COLO668 (cell line): ENCODE data around the gene NHLRC4.
A peak's percentile ranks its signal among the peaks of the same experiment; 100 is the strongest.

Source experiments
- DNase-seq: peaks from one replicate; lab custom pipeline; 2025; ENCODE audit not compliant: unreplicated experiment; lab: John Stamatoyannopoulos, UW

Gene NHLRC4

DNA sequence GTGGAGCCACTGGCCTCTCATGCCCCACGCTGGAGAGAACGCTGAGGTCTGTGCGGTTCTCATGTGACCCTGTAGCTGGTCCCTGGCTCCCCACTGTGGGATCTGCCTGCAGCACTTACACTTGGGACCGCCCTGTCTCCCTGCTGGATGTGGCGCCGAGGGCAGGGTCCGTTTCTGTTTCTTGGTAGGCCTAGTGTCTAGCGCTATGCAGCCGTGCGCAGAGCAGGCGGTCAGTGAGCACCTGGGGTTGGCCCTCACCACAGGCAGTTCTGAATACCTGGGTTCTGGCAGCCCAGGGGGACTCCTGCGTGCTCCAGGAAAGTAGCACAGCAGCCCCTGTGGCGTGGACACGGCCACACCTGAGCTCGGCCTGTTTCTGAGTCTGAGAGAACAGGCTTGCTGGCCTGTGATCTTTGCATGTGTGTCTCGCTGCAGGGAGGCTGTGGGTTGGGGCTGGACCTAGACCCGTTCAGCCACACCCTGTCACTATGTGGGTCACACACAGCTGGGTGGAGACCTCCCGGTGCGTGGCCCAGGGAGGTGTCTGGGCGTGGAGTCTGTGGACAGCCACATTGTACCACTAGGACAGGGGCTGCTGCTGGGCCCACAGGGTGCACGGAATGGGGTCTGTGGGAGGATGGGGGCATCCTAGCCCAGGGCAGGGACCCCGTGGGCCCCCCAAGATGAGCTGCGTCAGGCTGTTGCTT is 36.5 kb upstream of the NHLRC4 start:
- DNase-seq: no peak

DNA sequence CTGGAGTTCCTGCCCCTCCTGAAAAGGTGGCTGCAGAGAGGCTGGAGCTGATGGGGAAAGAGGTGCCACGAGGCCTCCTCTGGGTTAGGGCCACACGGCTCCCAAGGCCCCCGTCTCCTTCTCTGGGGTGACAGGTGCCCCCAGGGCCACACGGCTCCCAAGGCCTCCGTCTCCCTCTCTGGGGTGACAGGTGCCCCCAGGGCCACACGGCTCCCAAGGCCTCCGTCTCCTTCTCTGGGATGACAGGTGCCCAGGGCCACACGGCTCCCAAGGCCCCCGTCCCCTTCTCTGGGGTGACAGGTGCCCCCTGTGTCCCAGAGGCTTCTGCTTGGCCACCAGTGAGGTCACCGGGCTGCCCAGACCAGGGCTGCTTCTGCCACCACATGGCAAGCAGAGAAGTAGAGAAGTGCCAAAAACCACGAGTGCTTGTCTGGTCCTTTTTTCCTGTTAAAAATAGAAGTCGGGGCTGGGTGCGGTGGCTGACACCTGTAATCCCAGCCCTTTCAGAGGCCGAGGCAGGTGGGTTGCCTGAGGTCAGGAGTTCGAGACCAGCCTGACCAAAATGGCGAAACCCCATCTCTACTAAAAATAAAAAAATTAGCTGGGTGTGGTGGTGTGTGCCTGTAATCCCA is 35.2 kb upstream of the NHLRC4 start:
- DNase-seq: no peak

DNA sequence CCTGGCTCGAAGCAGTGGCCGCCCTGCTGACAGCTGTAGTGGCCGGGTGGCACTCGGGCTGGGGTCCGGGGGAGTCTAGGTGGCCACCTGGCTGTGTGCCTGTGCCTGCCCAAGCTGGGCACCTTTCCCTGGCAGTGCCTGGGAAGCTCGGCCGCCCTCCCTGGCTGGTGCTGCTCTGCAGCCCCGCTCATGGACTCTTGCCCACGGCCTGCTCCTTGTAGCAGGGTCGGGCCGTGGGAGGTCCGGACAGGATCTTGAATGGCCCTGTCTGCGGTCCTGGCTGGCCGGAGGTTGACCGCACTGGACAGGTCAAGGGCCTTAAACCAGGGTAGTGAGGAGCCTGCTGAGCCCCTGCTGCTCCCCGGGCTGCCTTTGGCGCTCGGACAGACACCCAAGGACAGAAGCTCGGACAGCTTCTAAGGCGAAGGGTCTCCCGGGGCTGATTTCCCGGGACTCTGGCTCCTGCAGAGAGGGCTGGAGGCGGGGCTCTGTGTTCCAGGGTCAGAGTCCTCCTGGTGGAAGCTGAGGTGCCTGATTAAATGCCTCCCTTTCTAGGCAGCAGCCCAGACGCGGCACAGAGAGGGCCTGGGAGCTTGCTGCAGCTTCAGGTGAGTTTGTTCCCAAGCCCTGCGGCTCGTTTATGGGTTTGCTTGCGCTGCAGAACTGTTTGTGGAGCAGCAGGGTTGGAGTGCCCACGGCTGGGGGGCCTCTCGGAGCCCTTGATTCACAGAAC is 33.2 kb upstream of the NHLRC4 start:
- DNase-seq: peak; percentile 43

DNA sequence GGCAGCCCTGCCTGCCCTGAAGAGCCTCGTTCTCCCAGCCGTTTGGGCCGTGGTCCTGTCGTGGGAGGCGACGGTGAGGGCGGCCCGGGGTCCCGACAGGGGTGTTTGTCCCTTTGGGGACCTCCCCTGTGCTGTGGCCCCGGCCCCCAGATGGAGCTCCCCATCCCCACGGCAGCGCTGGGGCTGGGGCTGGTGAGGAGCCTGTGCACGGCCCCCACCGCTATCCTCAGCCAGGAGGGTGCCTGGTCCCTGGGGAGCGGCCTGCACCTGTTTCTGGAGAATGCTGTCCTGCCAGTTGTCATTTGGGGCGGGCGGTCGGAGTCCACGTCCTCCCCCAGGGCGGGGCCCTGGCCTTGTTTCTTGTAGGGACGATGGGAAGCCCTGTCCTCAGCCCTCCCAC is 32.7 kb upstream of the NHLRC4 start:
- DNase-seq: peak; percentile 31

DNA sequence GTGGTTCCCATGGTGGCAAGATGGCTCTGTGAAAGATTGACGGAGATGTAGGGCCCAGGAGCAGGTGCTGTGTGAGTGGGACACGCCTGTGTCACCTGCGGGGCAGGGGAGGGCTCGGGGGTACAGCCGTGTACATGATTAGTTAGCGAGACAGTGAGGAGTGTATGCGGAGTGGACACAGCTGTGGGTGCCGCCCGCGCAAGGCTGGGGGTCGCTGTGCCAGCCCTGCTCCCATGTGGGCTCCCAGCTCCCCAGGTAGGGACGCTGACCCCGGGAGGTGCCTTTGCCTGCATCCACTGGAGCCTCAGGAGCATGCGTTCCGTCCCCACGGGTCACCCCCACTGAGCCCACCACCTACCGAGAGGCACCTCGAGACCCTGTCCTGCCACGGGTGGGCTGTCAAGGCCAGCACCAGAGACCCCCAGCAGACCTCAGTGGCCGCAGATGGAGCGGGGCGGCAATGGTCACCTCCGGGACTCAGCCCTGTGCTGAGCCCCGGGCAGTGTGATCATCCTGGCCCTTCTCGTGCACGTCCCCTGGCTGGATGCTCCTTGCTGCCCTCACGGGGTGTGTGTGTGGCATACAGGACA is 31.9 kb upstream of the NHLRC4 start:
- DNase-seq: no peak

DNA sequence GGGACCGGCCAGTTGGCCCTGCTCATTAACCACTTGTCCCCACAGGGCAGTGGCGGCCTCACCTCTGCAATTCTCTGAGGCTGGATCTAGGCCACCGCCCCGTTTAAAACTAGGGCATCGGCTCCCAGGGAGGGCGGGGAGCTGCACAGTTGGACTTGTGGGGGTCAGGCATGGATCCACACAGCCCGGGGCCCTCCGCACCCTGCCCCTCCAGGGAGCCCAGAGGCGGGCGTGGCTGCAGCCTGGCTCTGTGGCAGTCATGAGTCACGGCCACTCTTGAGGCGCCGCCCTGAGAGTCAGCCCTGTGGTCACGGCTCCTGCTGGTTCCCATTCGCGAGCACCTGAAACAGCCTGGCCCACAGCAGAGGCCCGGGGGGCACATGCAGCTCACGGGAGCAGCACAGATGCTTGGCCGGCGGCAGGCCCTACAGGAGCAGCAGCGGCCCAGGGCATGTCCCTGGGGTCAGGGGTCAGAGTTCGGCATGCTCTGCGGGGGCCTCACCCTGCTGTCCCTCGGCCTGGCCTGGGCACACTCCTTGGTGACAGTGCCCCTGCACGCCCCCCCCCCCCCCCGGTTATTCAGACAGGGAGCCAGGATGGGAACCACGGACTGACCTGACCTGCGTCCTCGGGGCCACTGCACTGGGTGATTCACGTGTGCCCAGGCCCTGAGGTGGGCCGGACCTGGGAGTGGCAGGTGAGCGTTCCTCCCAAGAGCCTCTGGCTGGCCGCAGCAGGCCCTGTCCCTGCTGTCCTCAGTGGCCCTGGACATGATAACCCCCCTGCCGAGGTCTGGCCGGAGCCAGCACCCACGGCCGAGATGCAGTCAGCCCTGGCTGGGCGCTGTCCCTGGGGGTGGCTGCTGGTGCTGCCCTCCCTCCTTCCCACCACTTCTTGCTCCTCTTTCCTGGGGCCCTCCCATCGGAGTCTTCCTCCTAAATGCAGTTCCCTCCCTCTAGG is 31.1 kb upstream of the NHLRC4 start:
- peak; percentile 69 for DNase-seq

DNA sequence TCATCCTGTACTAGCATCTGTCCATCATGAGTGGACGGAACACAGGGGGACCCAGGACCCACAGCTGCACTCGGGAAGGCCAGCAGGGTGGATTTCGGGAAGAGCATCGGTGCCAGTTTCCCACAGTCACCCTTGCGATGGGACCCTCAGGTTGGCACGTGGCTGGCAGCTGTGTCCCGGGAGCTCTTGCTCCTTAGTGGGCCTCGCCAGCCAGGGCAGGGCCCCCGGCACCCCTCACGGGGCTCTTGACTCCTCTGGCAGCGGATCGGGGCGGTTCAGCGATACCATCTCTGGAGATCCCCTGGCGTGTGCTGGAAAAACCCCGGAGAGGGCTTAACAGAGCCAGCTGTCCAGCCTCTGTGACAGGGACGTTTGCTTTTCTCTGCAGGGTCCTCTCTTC is 30.1 kb upstream of the NHLRC4 start:
- no peak for DNase-seq

DNA sequence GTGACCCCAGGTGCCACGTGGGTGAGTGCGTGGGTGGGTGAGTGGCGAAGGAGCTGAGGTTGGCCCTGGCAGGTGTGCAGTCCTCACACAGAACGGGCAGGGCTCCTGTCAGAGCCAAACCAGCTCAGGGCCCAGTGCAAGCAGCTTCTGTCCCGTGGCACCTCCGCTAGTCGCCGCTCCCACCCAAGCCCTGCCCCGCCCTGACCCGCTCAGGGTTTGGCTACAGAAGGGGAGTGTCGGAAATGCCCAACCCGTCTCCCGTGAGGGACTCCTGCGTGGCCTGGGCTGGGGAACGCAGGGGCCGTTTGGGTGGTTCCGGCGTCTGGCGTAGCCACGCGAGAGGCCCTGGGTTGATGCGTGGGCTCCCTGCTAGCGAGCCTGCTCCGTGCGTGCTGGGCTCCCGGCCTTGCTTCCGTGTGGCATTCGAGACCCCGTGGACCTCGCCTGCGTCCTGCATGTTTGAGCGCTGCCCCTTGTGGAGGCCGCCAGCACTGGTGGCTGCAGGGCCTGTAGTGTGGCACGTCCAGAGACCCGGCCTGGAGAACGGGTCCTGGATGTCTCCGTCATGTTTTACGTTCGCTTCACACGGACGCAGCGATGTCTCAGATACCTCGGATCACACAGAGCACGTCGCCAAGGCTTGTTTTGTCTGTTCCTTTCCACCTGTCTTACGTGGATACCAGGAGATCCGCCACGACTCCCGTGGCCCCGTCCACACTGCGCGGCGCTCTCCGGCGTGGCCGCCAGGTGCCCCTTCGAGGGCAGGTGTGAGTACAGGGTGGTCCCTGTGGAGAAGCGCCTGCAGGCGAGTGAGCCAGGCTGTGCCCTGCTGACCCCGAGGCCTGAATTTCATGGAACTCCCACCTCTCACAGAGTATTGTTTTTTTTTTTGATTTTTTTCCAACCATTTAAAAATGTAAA is 29.1 kb upstream of the NHLRC4 start:
- DNase-seq: no peak

DNA sequence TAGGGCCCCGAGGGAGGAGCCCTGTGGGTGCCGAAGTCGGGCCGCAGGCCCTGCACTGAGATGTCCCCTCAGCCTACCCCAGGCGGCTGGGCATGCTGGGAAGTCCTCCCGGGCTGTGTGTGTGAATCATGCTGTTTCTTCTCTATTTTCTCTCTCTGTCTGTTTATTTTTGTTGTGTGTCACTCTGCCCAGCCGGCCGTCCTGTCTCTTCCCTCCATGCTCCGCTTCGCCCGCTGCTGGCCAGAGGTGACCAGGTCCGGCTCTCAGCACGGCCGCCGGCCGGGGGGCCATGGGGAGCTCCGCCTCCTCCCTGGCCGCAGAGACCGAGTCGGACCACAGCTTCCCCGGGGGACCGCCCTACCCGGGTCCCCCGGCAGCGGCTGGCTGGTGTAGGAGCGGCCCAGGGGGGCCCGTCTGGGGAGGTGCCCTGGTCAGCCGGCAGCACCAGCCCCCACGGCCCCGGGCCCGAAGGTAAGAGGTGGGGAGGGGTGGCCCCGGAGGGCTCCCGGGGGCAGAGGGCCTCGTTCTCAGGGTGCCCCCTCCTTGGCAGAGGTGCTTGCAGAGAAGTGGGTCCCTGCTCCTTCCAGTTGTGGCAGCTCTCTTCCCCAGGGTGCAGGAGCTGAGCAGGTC is 26.8 kb upstream of the NHLRC4 start:
- no peak for DNase-seq

DNA sequence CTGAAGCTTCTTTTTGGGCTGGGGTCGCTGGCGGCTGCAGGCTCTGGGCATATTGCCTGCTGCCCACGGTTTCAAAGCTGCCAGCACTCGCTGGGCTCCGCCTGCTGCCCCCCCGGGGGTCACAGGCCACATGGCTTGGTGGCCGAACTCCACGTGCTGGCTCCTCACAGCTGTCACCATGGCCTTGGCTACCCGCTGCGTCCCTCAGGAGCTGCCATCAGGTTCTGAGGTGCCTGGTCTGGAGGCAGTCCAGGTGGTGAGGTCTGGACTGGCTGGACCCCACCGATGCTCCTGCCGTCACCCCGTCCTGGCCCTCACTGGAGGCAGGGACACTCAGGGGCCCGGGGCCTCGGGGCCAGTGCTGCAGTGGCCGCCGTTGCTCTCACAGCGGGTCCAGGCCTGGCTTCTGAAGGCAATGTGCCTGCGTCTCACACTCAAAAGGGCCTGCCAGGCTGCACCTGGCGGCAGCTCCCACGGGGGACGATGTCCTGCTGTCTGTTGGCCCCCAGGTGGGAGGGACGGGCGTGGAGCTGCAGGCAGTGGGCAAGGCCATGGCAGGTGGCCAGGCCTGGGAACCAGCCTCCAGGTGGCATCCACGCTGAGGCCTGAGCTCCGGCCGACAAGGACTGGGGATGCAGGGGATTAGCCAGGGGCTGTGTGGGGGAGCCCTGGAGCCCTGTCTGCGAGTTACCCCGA is 26.0 kb upstream of the NHLRC4 start:
- DNase-seq: no peak

DNA sequence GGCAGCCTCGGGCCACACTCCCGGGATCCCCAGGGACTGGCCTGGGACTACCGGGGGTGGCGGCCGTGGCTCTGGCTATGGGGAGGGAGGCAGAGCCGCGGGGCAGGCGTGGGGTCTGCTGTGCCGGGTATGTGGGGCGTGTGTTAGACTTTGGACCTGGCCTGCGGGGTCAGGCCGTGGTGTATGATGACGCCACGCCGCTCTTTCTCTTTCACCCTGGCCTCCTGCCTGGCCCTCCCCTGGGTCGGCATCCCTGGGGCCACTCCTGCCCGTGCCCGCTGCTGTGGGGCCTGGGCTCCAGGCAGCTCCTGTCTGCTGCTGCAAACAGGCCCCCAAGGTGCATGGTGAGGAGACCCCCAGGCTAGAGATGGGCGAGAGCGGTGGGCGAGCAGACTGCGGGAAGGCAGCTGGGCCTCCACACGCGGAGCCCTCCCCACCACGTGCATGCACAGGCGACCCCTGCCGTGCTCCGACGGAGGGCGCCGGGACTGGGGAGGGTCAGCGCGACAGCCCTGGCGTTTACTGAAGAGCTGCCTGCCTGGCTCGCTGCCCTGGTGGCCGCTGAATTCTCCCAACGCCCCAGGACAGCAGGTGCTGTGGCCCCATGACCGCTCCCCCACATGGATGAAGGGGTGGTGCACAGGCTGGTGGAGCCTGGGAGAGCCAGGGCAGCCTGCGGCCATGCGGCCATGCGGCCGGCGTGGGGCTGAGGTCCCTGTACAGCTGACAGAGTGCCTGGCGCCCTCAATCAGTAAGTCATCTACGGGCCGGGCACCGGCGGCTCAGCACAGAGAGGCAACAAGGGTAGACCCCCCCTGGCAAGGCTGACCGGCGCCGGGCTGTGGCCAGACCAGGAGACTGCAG is 23.3 kb upstream of the NHLRC4 start:
- DNase-seq: no peak

DNA sequence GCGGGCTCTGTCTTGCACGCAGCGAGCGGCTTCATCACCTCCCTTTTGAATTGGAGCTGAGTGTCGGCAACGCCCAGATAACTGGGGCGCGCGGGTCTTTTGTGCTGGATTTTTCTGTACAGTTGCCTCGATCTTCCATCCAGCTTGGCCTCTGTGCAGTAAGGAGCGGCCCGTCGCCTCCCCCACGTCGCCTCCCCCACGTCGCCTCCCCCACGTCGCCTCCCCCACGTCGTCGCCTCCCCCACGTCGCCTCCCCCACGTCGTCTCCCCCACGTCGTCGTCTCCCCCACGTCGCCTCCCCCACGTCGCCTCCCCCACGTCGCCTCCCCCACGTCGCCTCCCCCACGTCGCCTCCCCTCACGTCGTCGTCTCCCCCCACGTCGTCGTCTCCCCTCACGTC is 22.3 kb upstream of the NHLRC4 start:
- DNase-seq: no peak

DNA sequence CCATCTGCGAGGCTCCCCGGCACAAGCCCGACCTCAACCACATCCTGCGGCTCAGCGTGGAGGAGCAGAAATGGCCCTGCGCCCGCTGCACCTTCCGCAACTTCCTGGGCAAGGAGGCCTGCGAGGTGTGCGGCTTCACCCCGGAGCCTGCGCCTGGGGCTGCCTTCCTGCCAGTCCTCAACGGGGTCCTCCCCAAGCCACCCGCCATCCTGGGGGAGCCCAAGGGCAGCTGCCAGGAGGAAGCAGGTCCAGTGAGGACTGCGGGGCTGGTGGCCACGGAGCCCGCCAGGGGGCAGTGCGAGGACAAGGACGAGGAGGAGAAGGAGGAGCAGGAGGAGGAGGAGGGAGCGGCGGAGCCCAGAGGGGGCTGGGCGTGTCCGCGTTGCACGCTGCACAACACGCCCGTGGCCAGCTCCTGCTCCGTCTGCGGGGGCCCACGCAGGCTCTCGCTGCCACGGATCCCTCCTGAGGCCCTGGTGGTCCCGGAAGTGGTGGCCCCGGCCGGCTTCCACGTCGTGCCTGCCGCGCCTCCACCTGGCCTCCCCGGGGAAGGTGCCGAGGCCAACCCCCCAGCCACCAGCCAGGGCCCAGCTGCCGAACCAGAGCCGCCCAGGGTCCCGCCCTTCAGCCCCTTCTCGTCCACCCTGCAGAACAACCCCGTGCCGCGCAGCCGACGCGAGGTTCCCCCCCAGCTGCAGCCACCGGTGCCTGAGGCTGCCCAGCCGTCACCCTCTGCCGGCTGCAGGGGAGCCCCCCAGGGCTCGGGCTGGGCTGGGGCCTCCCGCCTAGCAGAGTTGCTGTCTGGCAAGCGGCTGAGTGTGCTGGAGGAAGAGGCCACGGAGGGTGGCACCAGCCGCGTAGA is 19.7 kb upstream of the NHLRC4 start:
- DNase-seq: peak; percentile 68

DNA sequence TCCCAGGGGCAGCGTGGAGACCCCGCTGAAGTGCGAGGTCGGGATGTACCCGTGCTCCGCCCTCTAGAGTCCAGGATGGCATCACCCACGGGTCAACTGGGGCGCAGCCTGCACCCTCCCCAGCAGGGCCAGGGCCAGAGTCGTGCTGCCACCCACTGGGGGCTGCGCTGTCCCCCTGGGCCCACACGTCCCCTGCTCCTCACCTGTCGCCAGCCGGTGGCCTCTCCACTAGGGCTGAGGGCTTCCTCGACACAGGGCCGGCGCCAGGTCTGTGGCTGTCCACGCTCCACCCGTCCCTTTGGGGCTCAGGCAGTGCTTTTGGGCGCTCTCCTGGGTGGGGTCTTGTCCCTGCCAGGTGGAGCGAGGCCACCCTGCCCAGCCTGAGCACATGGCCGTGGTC is 18.2 kb upstream of the NHLRC4 start:
- DNase-seq: no peak

DNA sequence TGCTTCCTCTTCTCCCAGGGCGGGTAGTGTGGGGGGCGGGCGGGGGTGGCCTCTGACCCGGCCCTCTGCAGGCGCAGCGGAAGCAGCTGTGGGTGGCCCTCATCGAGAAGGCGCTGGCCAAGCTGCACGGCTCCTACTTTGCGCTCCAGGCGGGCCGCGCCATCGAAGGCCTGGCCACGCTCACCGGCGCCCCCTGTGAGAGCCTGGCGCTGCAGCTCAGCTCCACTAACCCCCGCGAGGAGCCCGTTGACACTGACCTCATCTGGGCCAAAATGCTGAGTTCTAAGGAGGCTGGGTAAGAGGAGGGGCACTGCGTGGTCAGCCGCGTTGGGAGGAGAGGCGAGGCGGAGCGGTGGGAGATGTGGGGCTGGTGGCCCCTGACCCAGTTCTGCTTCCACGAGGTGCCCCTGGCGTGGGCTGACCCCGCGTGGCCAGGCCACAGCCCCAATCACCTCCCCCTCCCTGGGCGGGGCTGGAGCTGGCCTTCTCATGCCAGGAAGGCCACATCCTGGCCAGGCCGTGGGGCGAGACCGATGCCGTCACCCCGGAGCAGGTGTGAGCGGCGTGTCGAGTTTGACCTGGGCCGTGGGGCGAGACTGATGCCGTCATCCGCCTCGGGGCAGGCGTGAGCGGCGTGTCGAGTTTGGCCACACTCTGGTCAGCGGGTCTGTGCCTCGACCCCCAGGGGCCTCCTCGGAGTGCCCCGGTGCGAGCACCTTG is 17.1 kb upstream of the NHLRC4 start:
- no peak for DNase-seq

DNA sequence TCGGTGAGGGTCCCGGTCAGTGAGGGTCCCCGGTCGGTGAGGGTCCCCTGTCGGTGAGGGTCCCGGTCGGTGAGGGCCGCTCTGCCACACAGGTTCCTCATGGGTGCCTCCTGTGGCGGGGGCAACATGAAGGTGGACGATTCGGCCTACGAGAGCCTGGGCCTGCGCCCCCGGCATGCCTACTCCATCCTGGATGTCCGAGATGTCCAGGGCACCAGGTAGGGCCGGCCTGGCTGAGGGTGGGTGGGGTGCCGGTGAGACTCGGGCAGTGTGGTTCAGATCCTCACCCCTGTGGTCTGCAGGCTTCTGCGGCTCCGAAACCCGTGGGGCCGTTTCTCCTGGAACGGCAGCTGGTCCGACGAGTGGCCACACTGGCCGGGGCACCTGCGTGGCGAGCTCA is 15.6 kb upstream of the NHLRC4 start:
- no peak for DNase-seq
